HL-60/S4 treated with phorbol 12-myristate 13-acetate at 8.2 ng/mL for 4 days and 3 days (cell line): Measurements from ENCODE around the gene PABPN1L.
"Not testable (repeated sequence)": the region's sequence is repeated elsewhere in the genome, so short reads cannot be mapped to it uniquely, and the experiment has no call there.

ENCODE experiments used
- in situ Hi-C: fragments of 300-500 bp; cut with MboI; formaldehyde crosslinking; loops from 2 replicates; pipeline ENCODE4 v1.15.0; 2022; ENCODE audit warnings: low sequenced_read_pairs

PABPN1L gene

DNA sequence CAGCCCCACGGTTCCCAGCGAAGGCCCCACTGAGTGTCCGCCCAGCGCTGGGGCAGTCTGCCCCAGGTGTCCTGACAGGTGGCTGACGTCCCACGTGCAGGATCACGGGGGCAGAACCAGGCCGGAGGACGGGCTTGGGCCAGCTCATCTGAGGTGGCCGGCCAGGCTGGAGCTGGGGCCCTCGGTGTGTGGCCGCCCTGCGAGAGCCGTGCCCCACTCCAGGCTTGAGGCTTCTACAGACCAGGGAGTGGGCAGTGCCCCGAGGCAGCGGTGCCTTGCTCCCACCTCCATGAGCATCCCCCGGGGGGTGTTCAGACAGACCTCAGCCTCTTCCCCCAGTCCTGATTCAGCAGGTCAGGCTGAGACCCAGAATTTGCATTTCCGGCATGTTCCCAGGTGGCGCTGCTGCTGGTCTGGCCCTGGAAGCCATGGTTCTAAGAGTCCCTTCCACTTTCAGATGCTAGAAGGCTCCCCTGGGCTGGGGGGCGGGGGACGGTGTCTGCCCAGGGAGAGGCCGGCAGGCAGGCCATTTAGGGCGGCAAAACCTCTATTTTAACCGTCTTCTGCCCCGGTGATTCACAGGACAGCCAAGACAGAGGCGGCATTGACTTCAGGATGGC, 35.4 kb upstream of the PABPN1L start:
- in situ Hi-C loops = no loop called here

GRCh38 chr16:88900662-88901052, 34.2 kb upstream of the PABPN1L start:
- in situ Hi-C loops = no loop called here

DNA sequence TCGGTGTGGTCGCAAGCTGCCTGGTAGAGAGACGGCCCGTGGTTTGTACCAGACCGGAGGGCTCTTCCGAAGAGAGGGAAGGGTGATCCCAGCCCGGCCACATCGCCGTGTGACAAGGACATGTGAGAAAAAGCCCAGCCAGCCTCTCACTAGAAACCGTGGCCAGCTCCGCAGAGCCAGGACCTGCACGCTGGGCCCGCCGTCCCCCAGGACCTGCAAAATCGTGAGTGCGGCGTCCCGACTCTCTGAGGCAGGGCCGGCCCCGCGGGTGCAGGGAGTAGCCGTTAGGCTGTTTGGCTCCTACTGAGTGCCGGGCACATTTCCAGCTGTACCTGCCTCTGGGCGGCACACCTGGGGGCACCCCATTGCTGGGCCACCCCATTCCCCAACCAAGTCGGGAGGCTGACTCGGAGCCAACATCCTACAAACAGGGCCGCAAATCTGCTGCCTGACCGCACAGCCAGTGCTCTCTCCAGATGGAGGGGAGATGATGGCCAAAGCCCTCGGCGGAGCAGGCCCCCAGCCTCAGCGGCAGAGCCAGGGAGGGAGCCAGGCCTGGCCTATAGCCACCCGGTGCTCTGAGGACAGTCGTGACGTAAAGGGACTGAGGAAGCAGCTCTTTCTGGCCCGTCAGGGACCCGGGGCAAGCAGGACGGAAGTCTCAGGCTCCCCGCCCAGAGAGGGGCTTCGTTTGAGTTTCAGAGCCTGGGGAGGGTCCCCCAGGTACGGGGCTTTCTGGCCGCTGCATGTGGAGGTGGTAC, 33.6 kb upstream of the PABPN1L start:
- in situ Hi-C loops = no loop called here

- in situ Hi-C loops = no loop called here
Observed at GRCh38 chr16:88897696-88898425, 31.4 kb upstream of the PABPN1L start.

DNA sequence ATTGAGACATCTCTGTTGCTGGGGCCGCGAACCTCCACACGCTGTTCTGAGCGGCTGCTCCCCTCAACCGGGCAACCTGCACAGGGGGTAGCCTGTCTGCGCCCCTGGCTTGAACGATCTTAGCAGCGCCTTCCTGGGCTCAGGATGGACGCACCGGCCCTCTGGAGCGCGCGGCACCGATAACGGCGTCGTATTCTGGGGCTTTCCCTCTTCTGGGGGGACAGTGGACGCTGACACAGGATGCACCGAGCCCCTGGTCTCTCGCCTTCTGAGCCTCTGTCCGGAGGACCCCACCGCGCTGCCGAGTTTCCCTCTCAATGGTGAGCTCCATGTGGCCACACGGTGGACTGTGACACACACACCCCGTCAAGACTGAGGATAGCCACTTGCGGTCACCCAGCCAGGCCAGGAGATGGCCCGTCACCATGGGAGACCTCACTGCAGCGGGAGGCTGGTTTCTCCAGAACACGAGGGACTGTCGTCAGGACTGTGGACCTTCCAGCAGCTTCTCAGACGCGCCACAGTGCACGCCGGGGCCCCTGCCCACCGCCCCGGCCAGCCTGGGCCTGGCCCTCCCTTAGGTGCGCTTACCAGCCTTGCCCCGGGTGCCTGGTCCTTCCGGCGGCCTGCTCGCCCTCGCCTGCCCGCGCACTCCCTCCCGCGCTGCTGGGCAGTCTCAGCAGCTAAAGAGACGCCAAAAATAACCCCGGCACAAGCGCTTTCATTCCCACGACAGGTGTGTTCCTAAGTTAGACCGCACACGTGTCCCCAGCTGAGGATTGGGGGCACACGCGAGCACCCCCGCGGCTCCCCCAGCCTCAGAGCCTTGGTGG, 30.0 kb upstream of the PABPN1L start:
- in situ Hi-C loops = no loop called here

- in situ Hi-C loops = no loop called here
Observed at GRCh38 chr16:88895335-88895734, 28.9 kb upstream of the PABPN1L start.

DNA sequence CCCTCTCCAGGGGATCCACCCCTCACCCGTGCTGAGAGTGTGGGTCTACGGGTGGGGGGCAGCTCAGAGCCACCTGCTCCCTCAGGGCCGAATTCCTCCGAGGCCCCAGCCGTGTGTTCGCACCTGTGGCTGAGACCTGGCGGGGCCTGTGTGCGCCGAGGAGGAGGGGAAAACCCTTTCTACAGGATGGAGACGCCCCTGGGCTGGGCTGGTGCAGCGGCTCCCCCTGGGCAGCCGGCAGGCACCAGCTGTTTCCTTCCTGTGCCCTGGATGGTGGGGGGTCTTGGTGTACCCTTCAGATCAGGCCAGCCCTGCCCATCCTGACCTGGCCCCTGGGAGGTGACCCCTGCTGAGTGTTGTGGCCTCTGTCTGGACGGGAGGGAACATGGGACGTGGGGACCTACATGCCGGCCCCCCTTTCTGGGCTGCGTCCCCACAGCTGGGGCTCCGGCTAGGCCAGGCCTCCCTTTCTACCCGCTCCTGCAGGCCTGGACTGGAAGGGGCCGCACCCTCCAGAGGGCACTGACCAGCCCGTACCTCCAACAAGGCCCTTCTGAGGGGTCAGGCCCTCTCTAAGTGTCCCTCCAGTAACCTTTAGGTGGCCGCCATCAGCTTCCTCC, 28.3 kb upstream of the PABPN1L start:
- in situ Hi-C loops = no loop called here

GRCh38 chr16:88894266-88894665, 27.8 kb upstream of the PABPN1L start:
- in situ Hi-C loops = not testable (repeated sequence)

GRCh38 chr16:88893127-88893968, 26.9 kb upstream of the PABPN1L start:
- in situ Hi-C loops = no loop called here

DNA sequence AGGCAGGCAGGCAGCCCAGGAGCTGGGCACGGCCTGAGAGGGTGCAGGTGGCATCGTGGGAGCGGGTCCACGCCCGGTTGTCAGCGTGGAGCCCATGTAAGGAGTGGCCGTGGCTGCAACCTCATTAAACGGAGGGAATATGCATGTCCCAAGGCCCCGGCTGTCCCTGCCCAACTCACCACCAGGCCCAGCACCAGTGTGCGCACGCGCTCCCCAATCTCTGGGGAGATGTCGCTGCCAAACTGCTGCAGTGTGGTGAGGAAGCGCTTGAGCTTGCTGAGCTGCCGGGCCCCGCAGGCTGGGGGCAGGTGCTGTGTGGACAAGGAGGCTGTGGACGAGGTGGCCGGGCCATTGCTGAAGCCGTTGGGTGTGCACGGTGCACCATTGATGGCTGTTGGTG, 25.6 kb upstream of the PABPN1L start:
- in situ Hi-C loops = no loop called here

DNA sequence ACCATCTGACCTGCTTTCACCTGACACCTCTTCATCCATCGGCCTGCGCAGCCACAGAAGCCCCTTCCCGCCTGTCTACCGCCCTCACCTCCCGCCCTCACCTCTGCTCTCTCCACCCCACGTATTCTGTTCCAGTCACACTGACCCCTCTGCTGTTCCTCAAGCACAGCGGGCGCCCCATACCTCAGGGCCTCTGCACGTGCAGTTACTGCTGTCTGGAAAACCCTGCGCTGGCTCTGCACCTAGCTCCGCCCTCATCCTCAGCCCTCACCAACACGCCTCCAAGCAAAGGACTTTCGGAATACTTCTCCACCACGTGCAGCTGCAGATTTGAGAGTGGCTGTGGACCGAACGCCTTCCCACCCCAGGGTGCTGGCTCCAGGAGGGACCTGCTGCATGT, 24.6 kb upstream of the PABPN1L start:
- in situ Hi-C loops = no loop called here

DNA sequence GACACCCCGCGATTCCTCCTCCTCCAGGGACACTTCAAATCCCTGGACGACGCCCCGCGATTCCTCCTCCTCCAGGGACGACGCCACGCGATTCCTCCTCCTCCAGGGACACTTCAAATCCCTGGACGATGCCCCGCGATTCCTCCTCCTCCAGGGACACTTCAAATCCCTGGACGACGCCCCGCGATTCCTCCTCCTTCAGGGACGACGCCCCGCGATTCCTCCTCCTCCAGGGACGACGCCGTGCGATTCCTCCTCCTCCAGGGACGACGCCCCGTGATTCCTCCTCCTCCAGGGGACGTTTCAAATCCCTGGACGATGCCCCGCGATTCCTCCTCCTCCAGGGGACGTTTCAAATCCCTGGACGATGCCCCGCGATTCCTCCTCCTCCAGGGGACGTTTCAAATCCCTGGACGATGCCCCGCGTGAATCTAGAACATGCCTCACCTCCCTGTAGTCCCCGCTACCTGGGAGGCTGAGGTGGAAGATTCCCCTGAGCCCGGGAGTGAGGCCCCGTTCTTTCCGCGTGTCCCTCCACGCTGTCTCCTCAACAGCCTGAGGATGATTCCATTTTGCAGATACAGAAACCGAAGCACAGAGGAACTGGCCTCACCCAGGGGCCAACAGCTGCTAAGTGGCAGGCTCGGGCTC, 23.4 kb upstream of the PABPN1L start:
- in situ Hi-C loops = not testable (repeated sequence)

- in situ Hi-C loops = no loop called here
Observed at GRCh38 chr16:88888461-88889387, 22.3 kb upstream of the PABPN1L start.

GRCh38 chr16:88888057-88888456, 21.6 kb upstream of the PABPN1L start:
- in situ Hi-C loops = no loop called here

GRCh38 chr16:88886845-88887521, 20.5 kb upstream of the PABPN1L start:
- in situ Hi-C loops = no loop called here

DNA sequence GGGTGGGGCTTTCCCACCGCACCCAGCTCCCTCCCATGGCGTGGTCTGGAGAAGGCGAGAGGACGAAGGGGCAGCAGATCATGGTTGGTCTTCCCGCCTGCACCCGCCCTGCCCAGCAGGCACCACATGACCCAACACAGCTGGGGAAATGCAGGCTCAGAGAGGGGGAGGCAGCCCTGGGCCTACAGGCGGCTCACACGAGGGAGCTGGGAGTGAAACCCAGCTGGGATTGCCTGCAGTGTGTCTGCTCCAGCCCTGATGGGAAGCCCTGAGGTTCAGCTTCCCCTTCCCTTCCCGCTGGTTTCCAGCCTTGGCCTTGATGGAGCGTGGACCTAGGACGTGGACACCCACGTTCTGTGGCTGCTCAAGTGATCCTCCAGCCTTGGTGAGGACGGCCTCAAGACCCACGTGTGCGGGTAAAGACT, 20.0 kb upstream of the PABPN1L start:
- in situ Hi-C loops = no loop called here

GRCh38 chr16:88885693-88886280, 19.3 kb upstream of the PABPN1L start:
- in situ Hi-C loops = no loop called here
